ENCODE measurements around the gene EPS8L1.

The EPS8L1 gene

DNA sequence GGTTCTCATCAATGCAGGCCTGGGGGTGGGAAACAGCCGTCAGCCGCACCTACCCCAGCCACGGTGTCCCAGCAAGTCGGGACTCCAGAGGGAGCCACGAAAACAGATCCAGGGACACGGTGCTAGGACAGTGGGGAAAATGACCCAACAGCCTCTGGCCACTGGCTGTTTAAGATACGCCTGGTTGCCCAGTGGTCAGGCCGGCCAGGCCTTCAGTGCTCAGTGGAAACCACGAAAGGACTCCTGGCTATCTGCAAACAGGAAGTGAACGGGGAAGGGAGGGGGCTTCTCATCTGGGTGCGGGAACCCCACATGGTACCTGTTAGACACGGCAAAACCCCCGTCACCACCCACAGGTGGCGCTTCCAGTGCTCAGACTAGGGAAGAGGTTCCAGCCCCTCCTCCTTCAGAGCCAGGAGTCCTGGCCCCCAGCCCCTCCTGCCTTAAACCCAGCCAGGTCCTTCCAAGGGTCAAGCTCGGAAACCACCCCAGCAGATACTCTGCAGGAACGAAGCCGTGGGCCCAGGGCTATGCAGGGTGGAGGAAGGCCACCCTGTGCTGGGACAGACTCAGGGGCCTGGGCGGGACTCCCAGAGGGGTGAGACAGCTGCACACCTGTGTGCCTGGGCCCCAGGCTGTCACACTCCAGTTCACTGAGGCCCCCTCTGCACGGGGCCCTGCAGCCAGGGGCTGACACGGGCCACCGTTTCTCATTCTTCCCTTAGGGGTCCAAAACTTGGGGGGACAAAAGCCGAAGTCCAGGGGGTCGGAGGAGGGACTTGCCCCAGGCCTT lies 37.3 kb downstream of the EPS8L1 start:
- Histone ChIP-seq H3K27ac (ENCODE audit: low read depth, low read length) (peak overlapping the region; percentile 67; the same call in 1 of the 2 replicates), H3K9ac (ENCODE audit: low read length) (peak overlapping the region; percentile 59), H3K4me3 (ENCODE audit: low read depth, low read length) (no peak overlapping the region), H3K4me1 (ENCODE audit: control insufficient read depth, insufficient read depth, low read length) (peaks cover 24% of the 10 kb centered on the region), H3K9me3 (ENCODE audit: control insufficient read depth, insufficient read depth, low read depth, low read length) (no peaks in the 10 kb centered on the region), H3K36me3 (ENCODE audit: control insufficient read depth, insufficient read depth, low read length) (peaks cover 19% of the 10 kb centered on the region), H3K27me3 (ENCODE audit: control insufficient read depth, insufficient read depth, low read length) (no peaks in the 10 kb centered on the region)

DNA sequence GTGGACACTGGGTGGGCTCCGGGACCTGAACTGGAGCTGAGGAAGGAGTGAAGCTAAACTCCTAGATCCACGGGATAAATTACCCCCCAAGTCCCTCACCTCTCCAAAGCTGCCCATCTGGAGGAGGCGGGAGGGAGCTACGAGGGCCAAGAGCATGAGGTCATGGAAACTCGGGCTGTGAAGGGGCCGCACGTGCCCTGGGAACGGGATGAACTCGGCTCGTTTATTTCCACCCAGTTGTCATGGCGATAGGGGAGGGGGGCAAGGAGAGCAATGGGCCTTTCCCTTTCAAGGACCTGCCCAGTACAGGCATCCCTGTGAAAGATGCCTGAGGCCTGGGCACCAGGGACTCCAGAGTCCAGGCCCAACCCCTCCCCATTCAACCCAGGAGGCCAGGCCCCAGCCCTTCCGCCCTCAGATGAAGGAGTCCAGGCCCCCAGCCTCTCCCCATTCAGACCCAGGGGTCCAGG lies 37.9 kb downstream of the EPS8L1 start:
- Histone ChIP-seq H3K36me3 (ENCODE audit: control insufficient read depth, insufficient read depth, low read length) (peaks cover 19% of the 10 kb centered on the region), H3K9ac (ENCODE audit: low read length) (peak overlapping the region; percentile 59), H3K9me3 (ENCODE audit: control insufficient read depth, insufficient read depth, low read depth, low read length) (no peaks in the 10 kb centered on the region), H3K4me3 (ENCODE audit: low read depth, low read length) (no peak overlapping the region), H3K4me1 (ENCODE audit: control insufficient read depth, insufficient read depth, low read length) (peaks cover 24% of the 10 kb centered on the region), H3K27me3 (ENCODE audit: control insufficient read depth, insufficient read depth, low read length) (no peaks in the 10 kb centered on the region), H3K27ac (ENCODE audit: low read depth, low read length) (peak overlapping the region; percentile 67; the same call in 1 of the 2 replicates)

DNA sequence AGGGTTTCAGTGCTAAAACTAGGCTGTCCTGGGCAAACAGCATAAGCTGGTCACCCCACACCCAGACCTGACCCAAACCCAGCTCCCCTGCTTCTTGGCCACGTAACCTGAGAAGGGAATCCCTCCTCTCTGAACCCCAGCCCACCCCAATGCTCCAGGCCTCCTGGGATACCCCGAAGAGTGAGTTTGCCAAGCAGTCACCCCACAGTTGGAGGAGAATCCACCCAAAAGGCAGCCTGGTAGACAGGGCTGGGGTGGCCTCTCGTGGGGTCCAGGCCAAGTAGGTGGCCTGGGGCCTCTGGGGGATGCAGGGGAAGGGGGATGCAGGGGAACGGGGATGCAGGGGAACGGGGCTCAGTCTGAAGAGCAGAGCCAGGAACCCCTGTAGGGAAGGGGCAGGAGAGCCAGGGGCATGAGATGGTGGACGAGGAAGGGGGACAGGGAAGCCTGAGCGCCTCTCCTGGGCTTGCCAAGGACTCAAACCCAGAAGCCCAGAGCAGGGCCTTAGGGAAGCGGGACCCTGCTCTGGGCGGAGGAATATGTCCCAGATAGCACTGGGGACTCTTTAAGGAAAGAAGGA lies 39.0 kb downstream of the EPS8L1 start:
- H3K9me3 ChIP-seq (ENCODE audit: control insufficient read depth, insufficient read depth, low read depth, low read length), result no peaks in the 10 kb centered on the region
- H3K4me3 ChIP-seq (ENCODE audit: low read depth, low read length), result no peak overlapping the region
- no peak overlapping the region for H3K27ac ChIP-seq (ENCODE audit: low read depth, low read length)
- H3K27me3 ChIP-seq (ENCODE audit: control insufficient read depth, insufficient read depth, low read length), result no peaks in the 10 kb centered on the region
- H3K36me3 ChIP-seq (ENCODE audit: control insufficient read depth, insufficient read depth, low read length), result peaks cover 9% of the 10 kb centered on the region
- no peak overlapping the region for H3K9ac ChIP-seq (ENCODE audit: low read length)
- H3K4me1 ChIP-seq (ENCODE audit: control insufficient read depth, insufficient read depth, low read length), result peaks cover 24% of the 10 kb centered on the region

DNA sequence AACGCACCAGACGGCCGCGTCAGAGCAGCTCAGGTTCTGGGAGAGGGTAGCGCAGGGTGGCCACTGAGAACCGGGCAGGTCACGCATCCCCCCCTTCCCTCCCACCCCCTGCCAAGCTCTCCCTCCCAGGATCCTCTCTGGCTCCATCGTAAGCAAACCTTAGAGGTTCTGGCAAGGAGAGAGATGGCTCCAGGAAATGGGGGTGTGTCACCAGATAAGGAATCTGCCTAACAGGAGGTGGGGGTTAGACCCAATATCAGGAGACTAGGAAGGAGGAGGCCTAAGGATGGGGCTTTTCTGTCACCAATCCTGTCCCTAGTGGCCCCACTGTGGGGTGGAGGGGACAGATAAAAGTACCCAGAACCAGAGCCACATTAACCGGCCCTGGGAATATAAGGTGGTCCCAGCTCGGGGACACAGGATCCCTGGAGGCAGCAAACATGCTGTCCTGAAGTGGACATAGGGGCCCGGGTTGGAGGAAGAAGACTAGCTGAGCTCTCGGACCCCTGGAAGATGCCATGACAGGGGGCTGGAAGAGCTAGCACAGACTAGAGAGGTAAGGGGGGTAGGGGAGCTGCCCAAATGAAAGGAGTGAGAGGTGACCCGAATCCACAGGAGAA lies 39.9 kb downstream of the EPS8L1 start:
- Histone ChIP-seq H3K9me3 (ENCODE audit: control insufficient read depth, insufficient read depth, low read depth, low read length) (no peaks in the 10 kb centered on the region), H3K27ac (ENCODE audit: low read depth, low read length) (no peak overlapping the region), H3K4me3 (ENCODE audit: low read depth, low read length) (peak overlapping the region; percentile 98), H3K9ac (ENCODE audit: low read length) (peak overlapping the region; percentile 70), H3K27me3 (ENCODE audit: control insufficient read depth, insufficient read depth, low read length) (no peaks in the 10 kb centered on the region), H3K36me3 (ENCODE audit: control insufficient read depth, insufficient read depth, low read length) (peaks cover 3% of the 10 kb centered on the region; the same call in 1 of the 2 replicates), H3K4me1 (ENCODE audit: control insufficient read depth, insufficient read depth, low read length) (peaks cover 24% of the 10 kb centered on the region)

DNA sequence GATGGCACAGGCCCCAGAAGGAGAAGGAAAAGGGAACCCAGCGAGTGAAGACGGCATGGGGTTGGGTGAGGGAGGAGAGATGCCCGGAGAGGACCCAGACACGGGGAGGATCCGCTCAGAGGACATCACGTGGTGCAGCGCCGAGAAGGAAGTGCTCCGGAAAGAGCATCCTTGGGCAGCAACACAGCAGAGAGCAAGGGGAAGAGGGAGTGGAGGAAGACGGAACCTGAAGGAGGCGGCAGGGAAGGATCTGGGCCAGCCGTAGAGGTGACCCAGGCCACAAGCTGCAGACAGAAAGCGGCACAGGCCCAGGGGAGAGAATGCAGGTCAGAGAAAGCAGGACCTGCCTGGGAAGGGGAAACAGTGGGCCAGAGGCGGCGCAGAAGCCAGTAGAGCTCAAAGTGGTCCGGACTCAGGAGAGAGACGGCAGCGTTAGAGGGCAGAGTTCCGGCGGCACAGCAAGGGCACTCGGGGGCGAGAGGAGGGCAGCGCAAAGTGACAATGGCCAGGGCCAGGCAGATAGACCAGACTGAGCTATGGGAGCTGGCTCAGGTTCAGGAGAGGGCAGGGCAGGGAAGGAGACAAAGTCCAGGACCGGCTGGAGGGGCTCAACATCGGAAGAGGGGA lies 40.7 kb downstream of the EPS8L1 start:
- no peak overlapping the region for H3K27ac ChIP-seq (ENCODE audit: low read depth, low read length)
- H3K36me3 ChIP-seq (ENCODE audit: control insufficient read depth, insufficient read depth, low read length), result peaks cover 3% of the 10 kb centered on the region; the same call in 1 of the 2 replicates
- no peaks in the 10 kb centered on the region for H3K27me3 ChIP-seq (ENCODE audit: control insufficient read depth, insufficient read depth, low read length)
- H3K4me1 ChIP-seq (ENCODE audit: control insufficient read depth, insufficient read depth, low read length), result peaks cover 24% of the 10 kb centered on the region
- peak overlapping the region; percentile 70 for H3K9ac ChIP-seq (ENCODE audit: low read length)
- H3K4me3 ChIP-seq (ENCODE audit: low read depth, low read length), result peak overlapping the region; percentile 98
- no peaks in the 10 kb centered on the region for H3K9me3 ChIP-seq (ENCODE audit: control insufficient read depth, insufficient read depth, low read depth, low read length)

DNA sequence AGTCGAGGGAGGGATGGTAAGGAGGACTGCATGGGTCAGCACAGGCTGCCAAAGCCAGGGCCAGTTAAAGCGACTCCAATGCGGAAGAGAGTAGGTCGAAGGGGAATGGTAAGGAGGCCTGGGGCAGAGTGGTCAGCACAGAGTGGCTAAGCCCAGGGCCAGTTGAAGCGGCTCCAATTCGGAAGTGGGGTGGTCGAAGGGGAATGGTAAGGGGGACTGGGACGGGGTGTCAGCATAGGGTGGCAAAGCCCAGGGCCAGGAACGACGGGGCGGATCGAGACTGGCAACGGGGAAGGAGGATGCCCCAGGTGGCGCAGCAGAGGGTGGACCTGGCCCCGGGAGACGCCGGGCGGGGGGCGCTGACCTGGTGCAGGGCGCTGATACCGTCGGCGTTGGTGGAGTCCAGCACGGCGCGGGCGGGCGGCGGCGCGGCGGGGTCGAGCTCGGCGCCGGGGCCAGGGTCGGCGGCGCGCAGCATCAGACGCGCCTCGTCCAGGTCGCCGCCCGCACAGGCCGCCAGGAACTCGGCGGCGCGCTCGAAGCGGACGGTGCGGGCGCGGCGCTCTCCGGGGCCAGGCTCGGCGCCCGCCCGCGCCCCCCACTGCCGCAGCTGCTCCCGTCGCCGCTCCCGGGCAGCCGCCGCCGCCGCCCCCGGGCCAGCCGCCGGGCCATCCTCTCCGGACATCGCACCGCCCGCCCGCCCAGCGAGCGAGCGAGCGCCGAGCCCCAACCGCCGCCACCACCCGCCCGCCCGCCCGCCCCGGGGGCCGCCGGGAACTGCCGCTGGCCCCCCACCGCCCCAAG lies 41.4 kb downstream of the EPS8L1 start, which contains the start of gene PPP1R12C:
Gene PPP1R12C, minus strand, starts transcription at position 779 of the 804 bp plus-strand sequence. Its CDS starts 94 bp downstream, at position 685.
- Histone ChIP-seq H3K27me3 (ENCODE audit: control insufficient read depth, insufficient read depth, low read length) (no peaks in the 10 kb centered on the region), H3K4me1 (ENCODE audit: control insufficient read depth, insufficient read depth, low read length) (peaks cover 24% of the 10 kb centered on the region), H3K9ac (ENCODE audit: low read length) (peak within 1 kb of the TSS; percentile 70), H3K27ac (ENCODE audit: low read depth, low read length) (no peak within 1 kb of the TSS), H3K4me3 (ENCODE audit: low read depth, low read length) (peak within 1 kb of the TSS; percentile 98), H3K9me3 (ENCODE audit: control insufficient read depth, insufficient read depth, low read depth, low read length) (no peaks in the 10 kb centered on the region), H3K36me3 (ENCODE audit: control insufficient read depth, insufficient read depth, low read length) (peaks cover 3% of the 10 kb centered on the region; the same call in 1 of the 2 replicates)

DNA sequence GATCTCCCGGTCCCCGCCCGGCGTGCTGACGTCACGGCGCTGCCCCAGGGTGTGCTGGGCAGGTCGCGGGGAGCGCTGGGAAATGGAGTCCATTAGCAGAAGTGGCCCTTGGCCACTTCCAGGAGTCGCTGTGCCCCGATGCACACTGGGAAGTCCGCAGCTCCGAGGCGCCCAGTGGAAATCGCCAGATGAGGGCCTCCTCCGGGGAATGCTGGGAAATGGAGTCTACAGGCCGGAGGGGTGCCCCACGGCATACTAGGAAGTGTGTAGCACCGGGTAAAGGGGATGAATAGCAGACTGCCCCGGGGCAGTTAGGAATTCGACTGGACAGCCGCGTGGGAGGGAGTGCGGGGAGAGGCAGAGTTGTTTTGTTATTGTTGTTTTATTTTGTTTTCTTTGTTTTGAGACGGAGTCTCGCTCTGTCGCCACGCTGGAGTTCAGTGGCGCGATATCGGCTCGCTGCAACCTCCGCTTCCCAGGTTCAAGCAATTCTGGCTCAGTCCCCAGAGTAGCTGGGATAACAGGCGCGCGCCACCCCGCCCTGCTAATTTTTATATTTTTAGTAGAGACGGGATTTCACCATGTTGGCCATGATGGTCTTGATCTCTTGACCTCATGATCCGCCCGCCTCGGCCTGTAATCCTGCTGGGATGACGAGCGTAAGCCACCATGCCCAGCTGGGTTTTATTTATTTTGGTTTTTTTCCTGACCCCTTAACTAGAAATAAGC lies 42.2 kb downstream of the EPS8L1 start:
- Histone ChIP-seq H3K9me3 (ENCODE audit: control insufficient read depth, insufficient read depth, low read depth, low read length) (no peaks in the 10 kb centered on the region), H3K9ac (ENCODE audit: low read length) (no peak overlapping the region), H3K4me1 (ENCODE audit: control insufficient read depth, insufficient read depth, low read length) (peaks cover 22% of the 10 kb centered on the region)

DNA sequence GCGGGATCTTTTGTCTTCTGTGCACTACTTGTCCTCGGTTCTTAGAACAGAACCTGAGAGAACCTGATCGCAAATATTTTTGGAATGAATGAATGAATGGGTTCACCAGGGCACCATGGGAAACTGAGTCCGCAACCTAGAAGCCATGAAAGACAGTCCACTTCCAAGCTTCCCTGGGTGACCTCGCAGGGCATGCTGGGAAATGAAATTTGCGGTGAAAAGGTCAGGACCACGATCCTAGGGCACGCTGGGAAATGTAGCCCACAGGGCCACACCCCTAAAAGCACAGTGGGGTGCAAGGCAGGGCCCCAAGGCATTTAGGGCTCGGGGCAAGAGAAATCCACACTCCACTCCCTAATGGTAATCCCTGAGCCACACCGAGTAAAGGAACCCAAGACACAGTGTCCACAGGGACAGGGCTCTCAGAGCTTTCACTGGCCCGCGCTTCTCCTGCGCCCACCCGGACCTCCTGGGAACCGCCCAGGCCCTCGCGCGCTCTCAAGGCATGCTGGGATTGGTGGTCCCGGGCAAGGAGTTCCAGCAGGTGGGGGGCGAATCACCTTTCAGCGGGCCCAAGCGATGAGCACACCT lies 42.8 kb downstream of the EPS8L1 start:
- Histone ChIP-seq H3K27me3 (ENCODE audit: control insufficient read depth, insufficient read depth, low read length) (no peaks in the 10 kb centered on the region), H3K4me3 (ENCODE audit: low read depth, low read length) (peak overlapping the region; percentile 80), H3K9ac (ENCODE audit: low read length) (peak overlapping the region; percentile 52), H3K4me1 (ENCODE audit: control insufficient read depth, insufficient read depth, low read length) (peaks cover 15% of the 10 kb centered on the region), H3K36me3 (ENCODE audit: control insufficient read depth, insufficient read depth, low read length) (no peaks in the 10 kb centered on the region), H3K9me3 (ENCODE audit: control insufficient read depth, insufficient read depth, low read depth, low read length) (no peaks in the 10 kb centered on the region), H3K27ac (ENCODE audit: low read depth, low read length) (no peak overlapping the region)

More for the DNA sequence above, 42.2 kb downstream of the EPS8L1 start:
- Histone ChIP-seq H3K27ac (ENCODE audit: low read depth, low read length) (no peak overlapping the region), H3K27me3 (ENCODE audit: control insufficient read depth, insufficient read depth, low read length) (no peaks in the 10 kb centered on the region), H3K36me3 (ENCODE audit: control insufficient read depth, insufficient read depth, low read length) (no peaks in the 10 kb centered on the region), H3K4me3 (ENCODE audit: low read depth, low read length) (peak overlapping the region; percentile 80)

DNA sequence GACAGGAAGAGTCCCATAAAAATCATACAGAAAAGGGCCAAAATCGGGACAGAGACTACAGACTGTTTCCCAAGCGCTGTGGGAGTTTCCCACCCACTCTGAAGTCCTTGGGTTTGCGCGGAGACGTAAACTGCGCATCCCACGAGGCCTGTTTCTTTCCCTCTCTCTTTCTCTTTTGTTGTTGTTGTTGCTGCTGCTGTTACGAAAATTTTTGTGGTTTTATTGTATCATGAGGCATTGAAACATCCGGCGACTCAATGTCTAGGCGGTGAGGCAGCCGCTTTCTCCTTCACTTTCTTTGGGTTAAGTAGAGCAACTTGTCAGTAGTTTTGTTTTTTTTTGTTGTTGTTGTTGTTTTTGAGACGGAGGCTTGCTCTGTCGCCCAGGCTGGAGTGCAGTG lies 43.4 kb downstream of the EPS8L1 start:
- Histone ChIP-seq H3K27ac (ENCODE audit: low read depth, low read length) (no peak overlapping the region), H3K9me3 (ENCODE audit: control insufficient read depth, insufficient read depth, low read depth, low read length) (no peaks in the 10 kb centered on the region), H3K36me3 (ENCODE audit: control insufficient read depth, insufficient read depth, low read length) (no peaks in the 10 kb centered on the region), H3K4me1 (ENCODE audit: control insufficient read depth, insufficient read depth, low read length) (peaks cover 13% of the 10 kb centered on the region; the same call in 1 of the 2 replicates), H3K9ac (ENCODE audit: low read length) (peak overlapping the region; percentile 52), H3K27me3 (ENCODE audit: control insufficient read depth, insufficient read depth, low read length) (no peaks in the 10 kb centered on the region), H3K4me3 (ENCODE audit: low read depth, low read length) (peak overlapping the region; percentile 80)

Measured in HUES6 (cell line).